Activated naive CD8-positive, alpha-beta T cell (primary cell): ENCODE results near the gene IRF9.

ENCODE experiments used
- H3K27ac Mint-ChIP-seq: one replicate; pipeline ENCODE4 v1.8.0; 2021; ENCODE audit warnings: mixed read lengths
- H3K27me3 Mint-ChIP-seq: one replicate; pipeline ENCODE4 v1.8.0; 2021; ENCODE audit warnings: mixed read lengths
- H3K36me3 Mint-ChIP-seq: one replicate; pipeline ENCODE4 v1.8.0; 2021; ENCODE audit warnings: mixed read lengths
- H3K4me1 Mint-ChIP-seq: one replicate; pipeline ENCODE4 v1.8.0; 2021; ENCODE audit warnings: low read depth, mixed read lengths
- H3K4me3 Mint-ChIP-seq: one replicate; pipeline ENCODE4 v1.8.0; 2021; ENCODE audit warnings: mild to moderate bottlenecking, mixed read lengths
- H3K9me3 Mint-ChIP-seq: one replicate; pipeline ENCODE4 v1.8.0; 2021; ENCODE audit warnings: low read depth, mixed read lengths

Gene IRF9

DNA sequence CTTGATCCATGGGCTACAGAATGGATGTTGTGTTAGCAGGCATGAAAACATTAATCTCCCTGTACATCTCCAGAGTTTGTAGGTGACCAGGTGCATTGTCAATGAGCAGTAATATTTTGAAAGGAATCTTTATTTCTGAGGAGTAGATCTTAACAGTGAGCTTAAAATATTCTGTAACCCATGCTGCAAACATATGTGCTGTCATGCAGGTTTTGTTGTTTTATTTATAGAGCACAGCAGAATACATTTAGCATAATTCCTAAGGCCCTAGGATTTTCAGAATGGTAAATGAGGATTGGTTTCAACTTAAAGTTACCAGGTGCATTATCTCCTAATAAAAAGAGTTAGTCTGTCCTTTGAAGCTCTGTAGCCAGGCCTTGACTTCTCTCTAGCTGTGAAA lies 34.1 kb upstream of the IRF9 start:
- Mint-ChIP-seq H3K27ac (no peak overlapping the region), H3K9me3 (no peaks in the 10 kb centered on the region)

DNA sequence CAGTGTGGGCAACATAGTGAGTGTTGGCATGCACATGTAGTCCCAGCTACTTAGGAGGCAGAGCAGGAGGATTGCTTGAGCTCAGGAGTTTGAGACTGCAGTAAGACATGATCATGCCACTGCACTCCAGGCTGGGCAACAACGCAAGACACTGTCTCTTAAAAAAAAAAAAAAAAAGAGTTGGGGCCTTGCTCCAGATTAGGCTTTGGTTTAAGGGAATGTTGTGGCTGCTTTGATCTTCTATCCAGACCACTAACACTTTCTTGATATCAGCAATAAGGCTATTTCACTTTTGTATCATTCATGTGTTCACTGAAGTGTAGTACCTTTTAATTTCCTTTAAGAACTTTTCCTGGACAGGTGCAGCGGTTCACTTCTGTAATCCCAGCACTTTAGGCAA lies 33.4 kb upstream of the IRF9 start:
- Mint-ChIP-seq H3K27ac (no peak overlapping the region), H3K4me3 (no peak overlapping the region), H3K27me3 (no peaks in the 10 kb centered on the region), H3K4me1 (peaks cover 15% of the 10 kb centered on the region), H3K9me3 (no peaks in the 10 kb centered on the region), H3K36me3 (no peaks in the 10 kb centered on the region)

More for the DNA sequence above, 34.1 kb upstream of the IRF9 start:
- H3K27me3 Mint-ChIP-seq, result no peaks in the 10 kb centered on the region
- no peaks in the 10 kb centered on the region for H3K36me3 Mint-ChIP-seq
- H3K4me1 Mint-ChIP-seq, result peaks cover 10% of the 10 kb centered on the region
- H3K4me3 Mint-ChIP-seq, result no peak overlapping the region

DNA sequence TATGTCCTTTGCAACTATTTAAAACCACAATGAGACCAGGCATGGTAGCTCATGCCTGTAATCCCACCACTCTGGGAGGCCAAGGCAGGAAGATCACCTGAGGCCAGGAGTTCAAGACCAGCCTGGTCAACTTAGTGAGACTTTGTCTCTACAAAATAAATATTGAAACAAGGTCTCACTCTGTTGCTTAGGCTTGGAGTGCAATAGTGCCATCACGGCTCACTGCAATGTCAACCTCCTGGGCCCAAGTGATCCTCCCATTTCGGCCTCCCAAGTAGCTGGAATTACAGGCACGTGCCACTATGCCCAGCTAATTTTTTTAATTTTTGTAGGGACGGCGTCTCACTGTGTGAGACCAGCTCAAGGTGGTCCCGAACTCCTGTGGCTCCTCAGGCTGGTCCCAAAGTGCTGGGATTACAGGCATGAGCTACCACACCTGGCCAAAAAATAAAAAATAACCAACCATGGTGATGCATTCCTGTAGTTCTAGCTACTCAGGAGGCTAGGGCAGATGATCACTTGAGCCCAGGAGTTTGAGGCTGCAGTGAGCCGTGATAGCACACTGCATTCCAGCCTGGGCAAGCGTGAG lies 31.6 kb upstream of the IRF9 start:
- H3K9me3 Mint-ChIP-seq, result no peaks in the 10 kb centered on the region
- H3K27me3 Mint-ChIP-seq, result no peaks in the 10 kb centered on the region
- peaks cover 22% of the 10 kb centered on the region for H3K4me1 Mint-ChIP-seq
- no peak overlapping the region for H3K27ac Mint-ChIP-seq
- no peak overlapping the region for H3K4me3 Mint-ChIP-seq
- no peaks in the 10 kb centered on the region for H3K36me3 Mint-ChIP-seq

DNA sequence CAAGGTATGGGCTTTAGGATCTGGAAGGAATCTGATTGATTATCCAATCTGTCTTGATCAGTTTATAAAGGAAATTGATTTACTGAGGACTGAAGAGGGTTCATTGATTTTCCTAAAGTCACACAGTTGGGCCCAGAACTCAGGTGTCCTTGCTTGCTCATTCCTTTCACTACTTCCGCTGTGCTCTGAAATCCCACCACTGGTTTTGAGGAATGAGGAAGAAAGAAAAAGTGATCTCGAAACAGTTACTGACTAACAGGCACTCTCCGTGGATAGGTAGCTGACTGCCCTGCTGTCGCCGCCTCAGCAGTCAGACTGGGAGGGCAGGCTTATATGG lies 30.7 kb upstream of the IRF9 start, which contains the start of gene FITM1:
FITM1 (plus strand) TSS at position 280 of the 337 bp plus-strand sequence. CDS start 905 bp downstream, outside the sequence.
- H3K36me3 Mint-ChIP-seq, result no peaks in the 10 kb centered on the region
- no peaks in the 10 kb centered on the region for H3K9me3 Mint-ChIP-seq
- H3K27me3 Mint-ChIP-seq, result no peaks in the 10 kb centered on the region
- no peak within 1 kb of the TSS for H3K4me3 Mint-ChIP-seq
- peak within 1 kb of the TSS; percentile 80 for H3K27ac Mint-ChIP-seq
- peaks cover 26% of the 10 kb centered on the region for H3K4me1 Mint-ChIP-seq

DNA sequence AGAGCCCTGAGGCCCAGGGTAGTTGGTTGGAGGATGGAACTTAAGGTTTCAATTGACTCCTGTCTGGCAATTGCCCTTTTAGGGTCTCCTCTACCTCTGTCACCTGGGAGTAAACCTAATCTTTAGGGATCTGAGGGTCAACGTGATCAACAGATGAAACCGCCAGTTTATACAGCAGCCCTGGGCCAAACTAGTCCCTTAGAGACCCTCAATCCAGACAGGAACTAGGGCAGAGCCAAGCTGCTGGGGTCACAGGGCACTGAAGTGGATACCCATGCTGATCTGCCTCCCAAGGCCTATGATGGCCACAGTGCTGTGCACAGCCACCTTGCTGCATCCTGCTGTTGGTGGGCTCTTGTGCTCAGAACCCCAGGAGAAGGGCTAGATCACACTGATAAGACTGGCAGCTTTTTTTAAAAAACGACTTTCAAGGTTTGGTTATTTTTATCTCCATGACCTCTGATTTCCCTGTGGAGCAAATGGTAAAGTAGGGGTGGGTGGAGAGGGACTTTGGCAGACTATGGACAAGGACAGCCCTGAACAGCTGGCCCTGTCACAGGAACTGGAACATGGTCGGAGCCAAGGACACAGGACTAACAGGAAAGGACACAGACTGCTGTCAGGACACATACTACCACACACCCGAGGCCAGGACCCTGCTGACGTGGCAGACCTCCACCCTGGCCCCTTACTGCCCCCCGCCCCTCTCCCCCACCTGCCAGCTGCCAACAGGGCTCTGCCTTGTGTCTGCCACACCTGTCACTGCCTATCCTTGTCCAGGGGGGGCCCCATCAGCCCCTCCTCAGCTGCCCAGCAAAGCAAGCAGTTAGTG lies 30.1 kb upstream of the IRF9 start:
- Mint-ChIP-seq H3K27me3 (no peaks in the 10 kb centered on the region), H3K4me3 (no peak overlapping the region), H3K9me3 (no peaks in the 10 kb centered on the region), H3K36me3 (no peaks in the 10 kb centered on the region), H3K27ac (peak overlapping the region; percentile 80), H3K4me1 (peaks cover 28% of the 10 kb centered on the region)

DNA sequence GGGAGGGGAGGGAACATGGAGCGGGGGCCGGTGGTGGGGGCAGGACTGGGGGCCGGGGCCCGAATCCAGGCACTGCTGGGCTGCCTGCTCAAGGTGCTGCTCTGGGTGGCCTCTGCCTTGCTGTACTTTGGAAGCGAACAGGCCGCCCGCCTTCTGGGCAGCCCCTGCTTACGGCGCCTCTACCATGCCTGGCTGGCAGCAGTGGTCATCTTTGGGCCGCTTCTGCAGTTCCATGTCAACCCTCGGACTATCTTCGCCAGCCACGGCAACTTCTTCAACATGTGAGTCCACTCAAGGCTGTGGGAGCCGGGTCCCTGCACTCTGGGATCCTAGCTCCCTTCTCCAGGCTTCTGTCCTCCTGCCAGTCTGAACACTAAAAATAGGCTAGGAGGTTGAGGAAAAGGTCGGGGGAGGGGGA lies 29.5 kb upstream of the IRF9 start:
- no peak overlapping the region for H3K4me3 Mint-ChIP-seq
- H3K27me3 Mint-ChIP-seq, result no peaks in the 10 kb centered on the region
- no peaks in the 10 kb centered on the region for H3K36me3 Mint-ChIP-seq
- no peaks in the 10 kb centered on the region for H3K9me3 Mint-ChIP-seq
- H3K27ac Mint-ChIP-seq, result peak overlapping the region; percentile 89
- H3K4me1 Mint-ChIP-seq, result peaks cover 29% of the 10 kb centered on the region

DNA sequence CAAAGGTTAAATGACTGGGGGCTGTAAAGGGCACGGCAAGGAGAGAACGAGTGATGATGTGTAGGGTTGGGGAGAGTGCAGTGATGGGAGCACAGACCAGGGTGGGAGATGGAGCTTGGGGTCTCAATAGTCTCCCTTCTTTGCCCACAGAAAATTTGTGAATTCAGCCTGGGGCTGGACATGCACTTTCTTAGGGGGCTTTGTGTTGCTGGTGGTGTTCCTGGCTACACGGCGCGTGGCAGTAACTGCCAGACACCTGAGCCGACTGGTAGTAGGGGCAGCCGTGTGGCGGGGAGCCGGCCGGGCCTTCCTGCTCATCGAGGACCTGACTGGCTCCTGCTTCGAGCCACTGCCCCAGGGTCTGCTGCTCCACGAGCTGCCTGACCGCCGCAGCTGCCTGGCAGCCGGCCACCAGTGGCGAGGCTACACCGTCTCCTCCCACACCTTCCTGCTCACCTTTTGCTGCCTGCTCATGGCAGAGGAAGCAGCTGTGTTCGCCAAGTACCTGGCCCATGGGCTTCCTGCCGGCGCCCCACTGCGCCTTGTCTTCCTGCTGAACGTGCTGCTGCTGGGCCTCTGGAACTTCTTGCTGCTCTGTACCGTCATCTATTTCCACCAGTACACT lies 28.9 kb upstream of the IRF9 start:
- no peaks in the 10 kb centered on the region for H3K27me3 Mint-ChIP-seq
- H3K27ac Mint-ChIP-seq, result peak overlapping the region; percentile 89
- peaks cover 5% of the 10 kb centered on the region for H3K36me3 Mint-ChIP-seq
- no peaks in the 10 kb centered on the region for H3K9me3 Mint-ChIP-seq
- H3K4me1 Mint-ChIP-seq, result peaks cover 35% of the 10 kb centered on the region
- peak overlapping the region; percentile 42 for H3K4me3 Mint-ChIP-seq

DNA sequence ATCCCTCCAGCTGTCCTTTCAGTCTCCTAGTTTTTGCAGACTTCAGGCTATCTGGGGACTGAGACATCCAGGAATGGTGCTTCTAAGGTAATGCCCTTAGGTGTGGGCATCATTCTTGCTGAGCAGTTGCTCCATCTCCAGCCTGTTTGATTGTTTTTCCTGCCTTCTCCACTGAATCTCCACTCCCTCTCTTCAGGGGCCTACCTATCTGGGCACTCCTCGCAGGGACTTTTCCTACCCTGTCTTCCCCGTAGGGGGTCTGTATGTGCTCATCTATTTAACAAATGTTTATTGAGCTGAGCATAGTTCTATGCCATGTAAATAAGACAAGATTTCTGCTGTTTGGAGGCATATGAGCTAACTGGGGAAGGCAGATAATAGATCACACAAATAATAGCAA lies 28.1 kb upstream of the IRF9 start:
- H3K4me3 Mint-ChIP-seq, result peak overlapping the region; percentile 42
- H3K27ac Mint-ChIP-seq, result peak overlapping the region; percentile 89
- H3K36me3 Mint-ChIP-seq, result peaks cover 6% of the 10 kb centered on the region
- no peaks in the 10 kb centered on the region for H3K27me3 Mint-ChIP-seq
- peaks cover 38% of the 10 kb centered on the region for H3K4me1 Mint-ChIP-seq
- no peaks in the 10 kb centered on the region for H3K9me3 Mint-ChIP-seq

DNA sequence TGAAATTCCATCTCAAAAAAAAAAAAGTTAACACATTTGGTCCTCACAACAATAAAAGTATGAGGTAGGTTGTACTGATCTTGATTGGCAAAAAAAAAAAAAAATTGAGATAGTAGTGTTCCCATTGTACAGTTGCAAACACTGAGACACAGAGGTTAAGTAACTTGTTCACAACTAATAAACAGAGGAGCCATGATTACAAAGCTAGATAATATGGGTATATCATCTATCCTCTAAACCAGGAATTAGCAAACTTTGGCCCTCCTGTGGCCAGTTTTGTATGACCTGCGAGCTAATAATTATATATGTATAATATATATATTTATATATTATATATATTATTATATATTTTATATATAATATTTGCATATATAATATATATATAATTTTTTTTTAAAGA lies 27.3 kb upstream of the IRF9 start:
- Mint-ChIP-seq H3K4me1 (peaks cover 45% of the 10 kb centered on the region), H3K27ac (no peak overlapping the region), H3K27me3 (no peaks in the 10 kb centered on the region), H3K4me3 (no peak overlapping the region), H3K36me3 (peaks cover 9% of the 10 kb centered on the region), H3K9me3 (no peaks in the 10 kb centered on the region)

DNA sequence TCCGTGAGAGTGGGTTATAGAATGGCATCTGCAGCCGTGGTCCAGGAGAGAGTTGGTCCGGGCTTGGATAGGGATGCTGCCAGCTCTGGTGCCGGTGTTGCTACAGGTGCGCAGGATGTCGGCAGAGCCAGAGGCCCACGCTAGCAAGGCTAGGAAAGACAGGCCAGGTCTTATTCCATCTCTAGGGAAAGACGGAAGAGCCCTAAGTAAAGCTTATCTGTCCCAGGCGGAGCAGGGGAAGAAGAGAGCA lies 25.6 kb upstream of the IRF9 start:
- Mint-ChIP-seq H3K4me3 (peak overlapping the region; percentile 96), H3K9me3 (no peaks in the 10 kb centered on the region), H3K36me3 (peaks cover 9% of the 10 kb centered on the region), H3K27ac (peak overlapping the region; percentile 91), H3K4me1 (peaks cover 59% of the 10 kb centered on the region), H3K27me3 (no peaks in the 10 kb centered on the region)

DNA sequence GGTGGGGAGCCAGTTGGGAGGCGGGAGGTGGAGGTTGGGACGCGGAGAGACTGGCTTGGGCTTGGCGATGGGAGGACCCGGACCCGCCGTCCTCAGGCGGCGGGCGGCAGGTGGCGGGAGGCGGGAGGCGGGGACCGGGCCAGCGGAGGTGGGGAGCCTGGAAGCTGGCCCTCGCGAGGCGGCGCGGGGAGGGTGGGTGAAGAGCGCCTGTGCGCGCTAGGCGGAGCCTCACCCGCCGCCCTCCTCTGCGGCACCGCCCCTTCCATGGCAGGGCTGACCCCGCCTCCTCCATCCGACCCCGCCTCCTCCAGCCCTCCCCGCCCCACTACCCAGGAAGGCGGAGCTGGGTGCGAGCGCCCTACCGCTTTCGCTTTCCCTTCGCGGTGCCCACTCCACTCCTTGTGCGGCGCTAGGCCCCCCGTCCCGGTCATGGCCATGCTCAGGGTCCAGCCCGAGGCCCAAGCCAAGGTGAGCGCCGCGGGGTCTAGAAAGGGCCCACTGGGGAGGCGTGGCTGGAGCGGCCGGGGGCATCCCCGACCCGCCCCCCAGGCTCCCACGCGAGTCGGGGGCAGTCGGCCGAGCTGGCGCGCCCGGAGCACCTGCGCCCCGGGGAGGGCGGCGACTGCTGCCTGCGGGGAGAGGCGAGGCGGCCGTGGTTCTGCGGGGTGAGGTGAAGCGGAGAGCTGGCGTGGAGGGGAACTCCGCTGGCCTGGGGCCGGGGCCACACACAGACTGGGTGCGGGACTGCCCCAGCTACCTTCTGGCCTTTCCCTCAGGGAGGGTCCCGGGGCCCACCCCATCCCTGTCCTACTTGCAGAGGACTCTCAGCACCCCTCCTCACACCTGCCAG lies 25.0 kb upstream of the IRF9 start, which contains the start of gene PSME1:
PSME1 (plus strand) TSS at position 361 of the 850 bp plus-strand sequence; CDS start at position 430, 69 bp downstream.
- H3K4me3 Mint-ChIP-seq, result peak within 1 kb of the TSS; percentile 96
- H3K27me3 Mint-ChIP-seq, result no peaks in the 10 kb centered on the region
- H3K9me3 Mint-ChIP-seq, result no peaks in the 10 kb centered on the region
- peak within 1 kb of the TSS; percentile 93 for H3K27ac Mint-ChIP-seq
- peaks cover 9% of the 10 kb centered on the region for H3K36me3 Mint-ChIP-seq
- peaks cover 59% of the 10 kb centered on the region for H3K4me1 Mint-ChIP-seq

DNA sequence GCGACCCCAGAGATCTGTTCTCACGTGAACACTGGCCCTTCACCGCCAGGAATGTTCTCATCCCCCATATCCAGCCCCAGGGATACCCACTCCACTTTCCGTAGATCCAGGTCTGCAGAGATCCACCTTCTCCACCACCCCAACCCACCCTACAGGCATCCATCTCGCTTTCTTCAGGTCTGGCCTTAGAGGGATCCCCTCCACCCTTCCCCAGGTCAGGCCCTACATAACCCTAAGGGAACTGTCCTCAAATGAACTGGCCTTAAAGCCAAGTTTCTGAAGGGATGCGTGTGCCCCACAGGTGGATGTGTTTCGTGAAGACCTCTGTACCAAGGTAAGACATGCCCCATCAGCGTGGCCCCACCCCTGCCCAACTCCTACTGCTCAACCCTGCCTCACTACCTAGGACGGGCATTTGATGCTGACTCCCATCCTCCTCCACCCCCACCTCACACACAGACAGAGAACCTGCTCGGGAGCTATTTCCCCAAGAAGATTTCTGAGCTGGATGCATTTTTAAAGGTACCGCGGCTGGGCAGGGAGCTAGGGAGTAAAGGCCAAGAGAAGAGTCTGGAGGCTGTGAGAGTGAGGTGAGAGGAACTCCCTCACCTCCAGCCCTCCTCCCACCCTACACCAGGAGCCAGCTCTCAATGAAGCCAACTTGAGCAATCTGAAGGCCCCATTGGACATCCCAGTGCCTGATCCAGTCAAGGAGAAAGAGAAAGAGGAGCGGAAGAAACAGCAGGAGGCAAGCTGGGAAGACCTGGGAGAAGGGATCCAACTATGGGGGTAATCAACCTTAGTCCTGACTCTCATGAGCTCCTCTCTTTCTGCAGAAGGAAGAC lies 24.2 kb upstream of the IRF9 start:
- Mint-ChIP-seq H3K27ac (peak overlapping the region; percentile 93), H3K36me3 (peaks cover 9% of the 10 kb centered on the region), H3K27me3 (no peaks in the 10 kb centered on the region), H3K4me3 (peak overlapping the region; percentile 91), H3K4me1 (peaks cover 58% of the 10 kb centered on the region), H3K9me3 (no peaks in the 10 kb centered on the region)

DNA sequence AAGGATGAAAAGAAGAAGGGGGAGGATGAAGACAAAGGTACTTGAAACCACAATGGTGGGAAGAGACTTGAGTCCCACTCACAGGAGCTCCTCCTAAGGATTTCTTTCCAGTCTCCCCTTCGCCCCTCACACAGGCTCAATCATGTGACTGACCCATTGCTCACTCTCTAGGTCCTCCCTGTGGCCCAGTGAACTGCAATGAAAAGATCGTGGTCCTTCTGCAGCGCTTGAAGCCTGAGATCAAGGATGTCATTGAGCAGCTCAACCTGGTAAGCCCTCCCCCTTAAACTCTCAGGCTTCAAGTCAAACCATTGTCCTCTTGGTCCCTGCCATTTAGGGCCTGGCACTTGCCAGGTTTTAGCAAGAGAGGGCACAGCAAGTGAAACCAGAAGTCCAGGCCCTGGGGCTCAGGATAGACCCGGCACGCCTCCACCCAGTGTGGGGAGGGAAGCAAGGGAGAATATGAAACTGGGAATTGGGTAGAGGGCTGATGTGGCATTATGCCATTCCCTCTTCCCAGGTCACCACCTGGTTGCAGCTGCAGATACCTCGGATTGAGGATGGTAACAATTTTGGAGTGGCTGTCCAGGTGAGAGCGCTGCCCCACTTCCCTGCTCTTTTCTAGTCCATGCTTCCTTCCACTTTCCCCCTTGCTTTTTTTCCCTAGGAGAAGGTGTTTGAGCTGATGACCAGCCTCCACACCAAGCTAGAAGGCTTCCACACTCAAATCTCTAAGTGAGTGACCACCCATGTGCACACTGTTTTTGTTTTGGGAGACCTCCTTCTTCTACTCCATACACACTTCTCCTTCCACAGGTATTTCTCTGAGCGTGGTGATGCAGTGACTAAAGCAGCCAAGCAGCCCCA lies 23.3 kb upstream of the IRF9 start:
- Mint-ChIP-seq H3K27me3 (no peaks in the 10 kb centered on the region), H3K9me3 (no peaks in the 10 kb centered on the region), H3K36me3 (peaks cover 9% of the 10 kb centered on the region), H3K4me3 (peak overlapping the region; percentile 91), H3K4me1 (peaks cover 56% of the 10 kb centered on the region), H3K27ac (peak overlapping the region; percentile 93)
